ENCODE results near the gene DOCK1. TPM values are rescaled to one million over a fixed set of nuclear protein-coding genes. Genes with fewer than 3 reads are reported as not detected.

Gene DOCK1
- total RNA-seq, 1 donor from 2014 or later, result 108 TPM

DNA sequence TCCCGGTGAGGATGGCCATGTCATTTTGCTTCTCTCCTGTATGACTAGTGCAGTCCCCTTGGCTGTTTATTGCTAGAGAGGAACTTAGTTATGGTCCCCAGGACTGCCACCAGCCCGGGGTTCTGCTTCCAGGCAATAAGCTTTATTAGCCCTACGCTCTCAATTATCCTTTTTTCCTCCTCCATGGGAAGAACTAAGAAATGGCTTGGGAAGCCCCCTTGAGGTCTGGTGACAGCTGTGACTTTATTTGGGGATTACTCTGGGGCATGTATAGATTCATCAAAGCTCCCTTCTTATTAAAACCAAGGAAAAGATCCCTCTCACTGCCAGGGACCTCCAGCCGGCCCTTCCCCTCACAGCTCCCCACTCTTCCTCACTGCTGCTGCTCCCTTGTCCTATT, 446.3 kb downstream of the DOCK1 start:
- no peak for DNase-seq (ENCODE audit: low read depth)

DNA sequence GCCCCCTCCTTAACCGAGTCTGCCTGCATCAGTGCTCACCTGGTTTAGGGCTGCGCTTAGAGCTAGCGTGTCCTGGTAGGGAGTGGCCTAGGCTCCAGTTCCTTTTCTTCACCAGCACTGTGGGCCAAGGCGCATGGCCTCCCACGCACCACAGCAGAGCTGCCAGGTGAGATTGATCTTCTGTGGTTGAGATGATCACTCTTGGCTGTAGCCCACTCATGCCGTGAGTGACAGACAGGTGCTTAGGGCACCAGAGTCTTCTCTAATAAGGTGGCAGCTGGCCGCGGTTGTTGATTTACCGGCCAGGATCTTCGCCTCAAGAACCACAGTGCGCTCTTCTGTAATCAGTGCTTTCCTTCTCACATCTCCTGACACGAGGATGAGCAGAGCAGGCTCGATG, 448.3 kb downstream of the DOCK1 start:
- DNase-seq (ENCODE audit: low read depth), result no peak

DNA sequence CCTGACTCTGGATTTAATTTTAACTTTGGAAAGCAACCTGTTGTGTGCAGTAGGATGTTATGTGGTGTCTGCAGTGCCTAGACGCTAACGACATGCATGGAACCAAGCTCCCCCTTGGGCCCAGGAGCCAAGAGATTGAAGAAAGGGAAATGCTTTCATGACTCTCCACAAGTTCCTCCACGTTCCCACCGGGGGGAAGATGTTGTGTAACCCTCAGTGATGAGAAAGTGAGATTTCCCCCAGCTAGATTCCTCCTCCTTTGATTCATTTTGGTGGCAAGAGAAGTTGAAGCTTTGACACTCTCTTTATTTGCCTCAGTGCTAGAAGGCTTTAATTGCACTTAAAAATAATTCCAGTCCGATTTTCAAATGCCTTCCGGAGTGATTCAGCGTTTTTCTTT, 449.0 kb downstream of the DOCK1 start:
- no peak for DNase-seq (ENCODE audit: low read depth)

DNA sequence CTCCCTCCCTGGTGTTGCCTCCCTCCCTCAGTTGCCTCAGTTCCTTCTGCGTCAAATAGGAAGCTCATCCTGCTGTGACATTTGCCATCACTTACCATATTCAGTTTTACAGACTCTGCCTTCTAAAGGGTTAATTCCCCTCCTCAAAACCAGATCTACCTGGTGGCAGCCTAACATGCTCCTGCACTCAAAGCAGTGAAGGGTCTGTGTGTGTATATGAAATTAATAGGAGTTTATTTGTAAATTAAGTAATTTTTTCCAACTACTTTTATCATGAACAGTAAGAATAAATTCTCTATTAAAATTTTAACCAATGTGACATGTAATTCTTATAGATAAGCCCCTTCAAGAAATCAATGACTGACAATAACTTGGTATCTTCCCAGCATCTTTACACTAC, 449.8 kb downstream of the DOCK1 start:
- peak; percentile 2 for DNase-seq (ENCODE audit: low read depth)

DNA sequence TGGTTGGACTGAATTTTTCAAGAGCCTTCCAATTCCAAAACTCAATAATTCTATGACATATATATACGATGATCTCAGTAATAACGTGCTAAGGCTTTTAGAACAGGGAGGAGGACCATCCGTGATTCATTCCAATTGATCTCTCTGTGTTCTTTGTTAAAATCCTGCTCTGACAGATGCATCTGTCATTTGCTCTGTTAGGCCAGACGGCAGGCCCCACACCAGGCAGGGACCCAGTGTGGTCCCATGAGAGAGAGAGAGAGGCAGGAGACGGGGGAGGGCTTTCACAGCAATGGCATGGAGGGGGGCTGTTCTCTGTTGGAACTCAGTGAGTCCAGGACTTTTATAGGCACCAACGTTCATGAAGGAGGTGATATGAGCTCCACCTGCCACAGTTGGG, 451.1 kb downstream of the DOCK1 start:
- DNase-seq (ENCODE audit: low read depth), result no peak

DNA sequence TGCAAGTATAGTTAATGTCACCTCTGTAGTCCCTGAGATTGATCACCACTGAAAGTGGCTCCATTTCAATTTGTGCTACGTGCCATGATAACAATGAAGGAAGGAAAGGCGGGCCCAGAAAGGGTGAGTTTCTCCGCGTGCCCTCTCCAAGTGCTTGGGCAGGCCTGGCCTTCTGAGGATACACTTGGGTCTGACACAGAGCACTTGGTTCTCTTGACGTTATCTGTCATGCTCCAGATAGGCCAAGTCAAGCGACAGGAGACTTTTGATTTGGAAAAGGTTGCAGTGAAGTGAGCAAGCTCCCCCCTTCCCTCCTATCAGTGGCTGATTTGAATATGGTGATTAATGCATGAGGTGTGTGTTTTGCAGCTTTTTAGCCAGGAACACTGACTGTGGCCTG, 452.0 kb downstream of the DOCK1 start:
- no peak for DNase-seq (ENCODE audit: low read depth)

DNA sequence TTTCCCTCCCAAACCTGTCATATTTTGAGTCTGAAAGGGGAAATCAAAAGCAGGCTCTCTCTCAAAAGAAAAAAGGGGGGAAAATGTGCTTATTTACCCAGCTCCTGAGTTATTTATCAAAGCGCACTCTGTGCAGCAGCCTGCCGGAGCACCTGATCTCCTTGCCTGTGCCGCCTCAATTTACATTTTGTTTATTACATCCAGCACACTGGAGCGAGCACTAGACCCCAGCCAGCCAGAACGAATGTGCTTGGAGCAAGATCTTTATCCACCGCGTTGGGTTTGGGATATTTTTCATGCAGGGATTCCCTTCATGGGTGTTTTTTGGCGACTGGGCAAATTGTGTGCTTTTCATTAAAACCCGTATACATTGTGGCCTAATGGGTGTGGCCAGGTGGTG, 453.1 kb downstream of the DOCK1 start:
- no peak for DNase-seq (ENCODE audit: low read depth)

DNA sequence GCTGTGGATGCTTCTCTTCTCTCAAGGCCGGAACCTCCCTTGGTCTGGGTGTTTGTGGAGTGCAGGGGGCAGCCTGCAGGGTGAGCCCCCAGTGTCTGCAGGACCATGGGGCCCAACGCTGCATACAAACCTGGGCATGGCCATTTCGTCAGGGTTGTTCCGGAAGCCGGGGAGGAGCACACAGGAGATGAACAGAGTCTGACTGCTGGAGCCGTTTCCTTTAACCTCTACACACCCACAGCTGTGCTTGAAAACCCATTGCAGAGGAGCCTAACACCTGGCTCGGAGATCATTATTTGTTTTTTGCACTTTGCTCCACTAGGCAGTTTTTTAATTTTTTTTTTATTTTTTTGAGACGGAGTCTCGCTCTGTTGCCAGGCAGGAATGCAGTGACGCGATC, 458.8 kb downstream of the DOCK1 start:
- no peak for DNase-seq (ENCODE audit: low read depth)

DNA sequence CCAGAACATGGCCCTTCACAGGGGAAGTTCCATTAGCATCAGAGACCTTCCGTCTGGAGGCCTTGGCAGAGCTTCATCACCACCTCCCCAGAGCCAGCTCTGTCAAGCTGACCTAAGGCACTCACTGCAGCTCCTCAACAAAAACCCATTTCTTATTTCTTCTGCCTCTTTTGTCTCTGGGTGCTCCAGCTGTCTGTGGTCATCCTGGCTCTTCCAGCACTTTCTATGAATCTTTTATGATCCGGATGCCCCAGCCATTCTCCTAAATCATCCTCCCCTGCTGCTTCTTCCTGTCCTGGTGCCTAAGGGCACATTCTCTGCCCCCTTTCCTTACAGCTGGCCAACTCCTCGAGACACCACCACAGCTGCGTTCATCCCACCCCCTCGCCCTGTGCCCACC, 462.9 kb downstream of the DOCK1 start:
- no peak for DNase-seq (ENCODE audit: low read depth)

DNA sequence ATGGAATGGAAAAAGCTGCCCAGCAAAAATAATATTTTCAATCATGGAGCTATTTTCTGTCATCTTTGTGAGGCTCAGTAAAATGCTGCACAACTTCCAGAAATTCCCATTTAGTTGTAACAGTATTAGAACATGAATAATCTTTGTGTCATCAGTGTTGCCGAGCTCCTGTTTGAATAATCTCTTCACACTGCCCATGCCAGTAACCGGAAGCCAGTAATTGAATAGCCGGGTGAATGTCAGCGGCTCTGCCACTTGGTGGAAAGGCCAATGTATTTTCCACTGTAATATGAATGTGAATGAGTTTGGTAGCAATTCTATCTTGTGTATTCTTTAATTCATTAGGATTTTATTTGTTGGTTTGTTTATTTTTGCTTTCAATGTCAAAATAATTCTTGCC, 463.7 kb downstream of the DOCK1 start:
- no peak for DNase-seq (ENCODE audit: low read depth)

DNA sequence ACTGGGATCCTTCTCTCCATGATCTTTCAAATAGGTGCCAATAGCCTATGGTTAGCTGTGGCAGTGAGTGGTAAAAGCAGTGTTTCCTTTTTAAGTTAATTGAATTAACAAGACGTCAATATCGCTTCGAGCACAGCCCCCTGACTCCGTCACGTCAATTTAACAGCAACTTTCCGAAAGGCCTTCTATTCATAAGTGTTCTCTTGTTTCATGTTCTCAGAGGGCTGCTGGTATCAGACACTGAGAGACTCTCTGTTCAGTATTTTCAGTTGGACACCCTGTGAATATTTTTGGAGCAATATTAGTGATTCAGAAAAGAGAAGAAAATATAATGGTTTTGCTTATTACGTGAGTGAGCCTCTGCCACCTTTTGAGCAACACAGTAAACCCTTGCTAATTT, 465.4 kb downstream of the DOCK1 start:
- no peak for DNase-seq (ENCODE audit: low read depth)

DNA sequence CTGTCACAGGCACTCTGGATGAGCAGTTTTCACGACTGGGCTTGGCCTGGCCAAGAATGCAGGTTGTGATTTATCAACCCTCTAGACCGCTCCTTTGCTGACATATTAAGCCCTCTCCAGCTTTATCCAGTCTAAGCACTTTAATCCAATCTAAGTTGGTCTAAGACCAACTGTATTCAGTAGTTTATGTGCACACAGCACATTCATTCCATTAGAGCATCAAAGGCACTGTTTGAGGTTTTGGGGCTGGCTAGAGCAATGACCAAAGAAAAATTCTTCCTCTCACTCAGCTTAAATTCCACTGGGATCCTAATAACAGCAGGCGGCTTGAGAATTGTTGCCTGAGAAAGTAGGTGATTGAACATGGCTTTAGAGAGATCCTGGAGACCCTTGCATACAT, 467.1 kb downstream of the DOCK1 start:
- DNase-seq (ENCODE audit: low read depth), result no peak

DNA sequence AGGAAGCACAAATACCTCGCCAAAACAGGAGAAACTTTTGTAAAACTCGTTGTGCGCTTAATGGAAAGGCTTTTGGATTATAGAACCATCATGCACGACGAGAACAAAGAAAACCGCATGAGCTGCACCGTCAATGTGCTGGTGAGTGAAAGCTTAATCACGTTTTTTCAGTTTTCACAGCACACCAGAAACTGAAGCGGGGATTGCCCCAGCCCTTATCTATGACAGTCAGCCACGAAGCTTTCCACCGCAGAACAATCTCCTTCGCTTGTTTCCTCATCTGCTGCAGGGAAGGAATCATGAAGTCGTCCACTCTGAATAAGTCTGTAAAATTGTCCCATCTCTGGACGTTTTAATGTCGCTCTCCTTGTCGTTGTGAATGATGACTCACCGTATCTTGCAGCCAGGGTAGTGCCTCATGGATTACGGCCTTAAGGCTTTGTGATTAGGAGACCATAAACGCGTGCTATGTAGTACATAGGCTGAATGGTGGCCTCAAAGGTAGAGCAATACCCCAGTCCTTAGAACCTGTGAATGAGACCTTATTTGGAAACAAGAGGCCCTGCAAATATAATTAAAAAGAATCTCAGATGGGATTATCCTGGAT, 468.9 kb downstream of the DOCK1 start:
- DNase-seq (ENCODE audit: low read depth), result no peak

DNA sequence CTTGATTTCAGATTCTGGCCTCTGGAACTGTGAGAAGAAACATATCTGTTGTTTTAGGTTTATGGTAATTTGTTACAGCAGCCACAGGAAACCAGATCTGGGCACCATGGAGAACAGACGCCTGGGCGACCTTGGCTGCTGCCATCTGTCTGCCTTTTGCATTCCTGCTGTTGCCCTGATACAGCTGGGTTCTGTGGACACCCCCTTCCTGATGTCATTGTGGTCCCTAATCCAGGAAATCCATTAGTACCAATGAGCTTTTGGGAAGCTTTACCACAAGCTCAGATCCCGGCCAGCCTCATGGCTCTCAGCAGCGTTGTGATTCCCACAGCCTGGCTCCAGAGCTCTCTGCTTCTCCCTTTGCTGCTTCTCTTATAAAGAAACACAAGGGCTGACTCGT, 469.7 kb downstream of the DOCK1 start:
- no peak for DNase-seq (ENCODE audit: low read depth)

DNA sequence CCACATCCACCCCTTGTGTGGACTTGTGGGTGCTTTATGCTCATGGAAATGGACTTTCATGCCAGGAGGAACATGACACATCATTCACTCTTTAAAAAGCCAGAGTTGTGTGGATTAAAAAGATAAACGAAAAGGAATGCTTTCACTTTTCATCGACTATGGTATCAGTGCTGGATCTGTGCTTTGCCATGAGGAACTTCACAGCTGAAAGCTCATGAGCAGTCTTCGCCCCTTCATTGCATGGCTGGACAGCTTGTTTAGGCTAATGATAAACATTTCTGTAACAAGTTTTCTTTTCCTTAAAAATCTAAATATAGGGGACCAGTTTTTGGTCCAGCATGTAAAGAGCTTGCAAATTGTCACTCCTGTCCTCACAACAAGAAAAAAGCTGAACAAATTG, 470.2 kb downstream of the DOCK1 start:
- peak; percentile 2 for DNase-seq (ENCODE audit: low read depth)

DNA sequence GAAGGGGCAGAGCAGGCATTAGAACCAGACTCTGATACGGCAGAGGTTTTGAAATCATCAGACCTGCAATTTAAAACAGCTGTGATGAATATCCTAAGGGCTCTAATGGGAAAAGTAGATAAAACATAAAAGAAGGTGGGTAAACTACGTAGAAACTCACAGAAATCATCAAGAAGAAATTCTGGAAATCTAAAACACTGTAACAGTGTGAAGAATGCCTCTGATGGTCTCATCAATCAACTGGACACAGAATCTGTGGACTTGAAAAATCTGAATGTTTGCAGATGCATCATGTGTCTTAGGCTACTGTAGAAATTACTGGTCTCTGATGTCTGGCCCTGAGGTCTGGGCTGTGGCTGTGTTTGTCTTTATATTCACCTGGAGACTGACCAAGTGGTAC, 470.8 kb downstream of the DOCK1 start:
- no peak for DNase-seq (ENCODE audit: low read depth)

DNA sequence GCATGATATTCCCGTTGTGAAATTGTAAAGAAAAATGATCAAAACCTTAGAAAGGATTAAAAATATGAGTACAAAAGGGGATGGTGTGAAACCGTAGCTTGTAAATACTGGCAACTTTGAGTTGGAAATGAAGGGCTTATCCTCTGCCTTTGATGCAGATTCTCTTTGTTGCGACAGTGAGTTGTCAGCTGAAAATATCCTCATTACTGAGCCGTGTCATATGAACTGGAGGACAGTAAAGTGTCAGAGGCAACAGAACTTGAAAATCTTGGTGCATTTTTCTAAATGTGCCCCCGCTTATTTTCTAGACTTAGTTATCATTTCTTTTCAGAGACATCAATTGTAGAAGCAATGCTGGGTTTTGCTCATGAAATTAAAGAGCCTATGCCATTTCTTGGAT, 473.4 kb downstream of the DOCK1 start:
- no peak for DNase-seq (ENCODE audit: low read depth)

DNA sequence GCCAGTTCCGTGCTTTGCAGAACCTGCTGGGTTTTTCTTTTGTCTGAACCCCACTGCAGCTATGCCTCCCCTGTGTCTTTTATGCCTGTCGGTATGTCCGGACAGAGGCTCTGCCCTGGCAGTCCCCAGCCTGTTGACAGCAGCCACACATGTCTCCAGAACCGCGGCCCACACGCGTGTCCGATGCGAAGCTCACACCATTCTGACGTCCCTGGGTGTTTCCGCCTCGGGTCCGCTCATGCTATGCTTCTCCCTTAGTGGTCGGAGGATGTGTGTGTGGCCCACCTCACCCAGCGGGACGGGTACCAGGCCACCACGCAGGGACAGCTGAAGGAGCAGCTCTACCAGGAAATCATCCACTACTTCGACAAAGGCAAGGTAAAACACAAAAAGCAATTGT, 479.3 kb downstream of the DOCK1 start:
- DNase-seq (ENCODE audit: low read depth), result no peak

DNA sequence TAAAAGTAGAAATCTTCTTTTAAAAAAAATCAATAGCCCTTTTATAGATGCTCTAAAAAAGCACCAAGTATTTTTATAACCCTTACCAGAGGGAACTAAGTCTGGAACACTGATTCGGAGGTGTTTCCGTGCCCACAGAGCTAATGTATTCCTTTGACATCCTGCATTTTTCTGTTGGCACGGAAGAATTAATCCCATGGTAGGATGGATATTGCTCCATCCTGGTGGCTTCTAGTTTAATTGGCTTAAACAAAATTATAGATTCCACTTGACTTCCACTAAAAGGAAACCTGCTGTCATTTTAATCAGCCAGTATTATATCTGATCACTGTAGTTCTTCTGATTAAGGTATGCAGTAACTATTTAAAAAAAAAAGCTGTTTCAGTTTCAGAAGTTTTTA, 479.8 kb downstream of the DOCK1 start:
- no peak for DNase-seq (ENCODE audit: low read depth)

DNA sequence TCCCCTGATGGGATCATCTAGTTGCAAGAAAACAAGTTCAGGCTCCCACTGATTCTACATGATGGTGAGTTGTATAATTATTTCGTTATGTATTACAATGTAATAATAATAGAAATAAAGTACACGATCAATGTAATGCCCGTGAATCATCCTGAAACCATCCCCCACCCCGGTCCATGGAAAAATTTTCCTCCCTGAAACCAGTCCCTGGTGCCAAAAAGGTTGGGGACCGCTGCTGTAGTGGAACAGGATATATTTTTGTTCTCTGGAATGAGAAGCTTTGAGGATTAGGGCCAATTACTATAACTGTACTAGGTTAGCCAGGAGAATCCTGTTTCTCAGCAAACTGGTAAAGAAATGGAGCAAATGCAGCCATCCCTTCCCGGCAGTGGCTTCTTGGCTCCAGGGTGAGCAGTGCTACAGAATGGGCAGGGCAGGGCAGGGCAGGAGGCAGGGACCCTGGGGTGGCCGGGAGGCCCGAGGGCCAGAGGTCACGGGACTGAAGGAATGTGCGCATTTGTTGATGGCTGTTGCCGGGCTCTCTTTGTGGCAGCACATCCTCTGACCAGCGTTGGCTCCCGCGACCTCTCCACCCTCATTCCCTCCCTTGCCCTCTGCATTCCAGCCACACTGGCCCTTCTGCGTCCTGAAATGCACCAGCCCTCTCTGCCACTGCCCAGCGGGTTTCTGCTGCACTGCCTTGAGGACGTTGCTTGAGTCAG, 481.5 kb downstream of the DOCK1 start:
- no peak for DNase-seq (ENCODE audit: low read depth)

DNA sequence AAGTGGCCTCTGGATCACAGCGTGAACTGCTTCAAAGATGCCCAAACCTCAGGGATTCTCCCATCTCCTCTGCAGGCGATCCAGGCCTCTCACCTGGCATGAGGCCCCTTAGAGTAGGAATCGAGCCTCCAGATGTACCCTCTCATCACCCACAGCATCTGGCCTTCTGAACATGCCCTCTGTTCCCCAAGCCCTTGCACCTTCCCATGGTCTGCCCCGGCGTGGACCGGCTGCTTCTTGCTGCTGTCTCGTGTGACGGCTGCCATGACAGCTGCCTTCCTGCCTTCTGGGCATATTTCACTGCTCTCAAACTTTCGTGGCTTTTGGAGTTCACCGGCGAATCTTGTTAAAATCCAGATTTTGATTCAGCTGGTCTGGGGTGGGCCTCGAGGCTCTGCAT, 486.6 kb downstream of the DOCK1 start:
- DNase-seq (ENCODE audit: low read depth), result no peak

DNA sequence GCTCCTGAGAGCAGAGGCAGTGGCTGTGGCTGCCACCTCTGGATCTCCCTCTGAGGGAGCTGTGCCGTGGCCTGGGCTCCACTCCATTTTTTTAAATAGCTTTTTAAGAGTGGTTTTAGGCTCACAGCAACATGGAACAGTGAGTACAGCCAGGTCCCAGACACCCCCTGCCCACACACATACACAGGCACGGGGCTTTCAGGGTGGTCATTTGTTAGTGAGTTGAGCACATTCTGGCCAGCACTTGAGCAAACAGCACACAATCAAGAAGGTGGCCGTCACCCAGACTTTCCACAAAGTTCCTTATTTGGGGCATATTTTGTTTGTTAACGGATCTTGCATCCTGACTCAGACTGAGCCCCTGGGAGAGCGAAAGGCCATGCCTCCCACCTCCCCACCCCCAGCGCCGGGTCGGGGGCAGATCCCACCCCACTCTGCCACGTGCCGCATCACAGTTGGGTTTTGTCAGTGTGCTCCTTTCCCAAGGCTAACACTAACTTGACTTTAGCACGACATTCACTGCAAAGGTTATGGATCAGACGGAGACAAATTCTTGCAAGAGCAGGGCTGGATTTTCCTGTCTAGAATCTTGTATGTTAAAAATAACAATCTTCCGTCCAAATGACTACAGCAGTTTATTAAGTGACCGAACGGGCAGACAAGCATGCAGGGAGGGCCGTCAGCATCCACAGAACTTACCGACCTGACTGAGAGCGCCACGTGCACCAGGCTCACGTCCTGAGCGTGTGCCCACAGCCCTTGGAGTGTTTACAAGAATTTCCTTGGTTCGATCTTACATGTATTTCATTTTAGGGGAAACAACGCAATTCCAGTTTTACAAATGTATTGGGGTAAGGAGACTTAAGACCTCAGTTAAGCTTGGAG, 487.4 kb downstream of the DOCK1 start:
- DNase-seq (ENCODE audit: low read depth), result no peak
